IMR-90 (cell line): ENCODE measurements around the gene DDX50. TPM values are rescaled to one million over a fixed set of nuclear protein-coding genes. Genes with fewer than 3 reads are reported as not detected.

ENCODE experiments used
- ATAC-seq: fragments of 200-7000 bp; cut with Tn5 transposase; 2 replicates; pipeline ENCODE4 v1.9.1; 2020; ENCODE audit warnings: low read depth, mild to moderate bottlenecking, moderate library complexity
- BruUV-seq: library from RNA; stranded (reverse); fragments of 400-500 nt; replicated peaks from 2 replicates; lab custom pipeline; 2021; lab: Mats Ljungman, UMichigan
- CTCF ChIA-PET: fragments of 300-600 bp; formaldehyde crosslinking; extraction: SDS; loops from one replicate; lab custom pipeline; 2021; ENCODE audit warnings: antibody characterized with exemption; lab: Yijun Ruan, JAX
- POLR2A ChIA-PET: fragments of 300-600 bp; sonication (Branson Sonifier 250); formaldehyde crosslinking; loops from one replicate; lab custom pipeline; 2022; ENCODE audit warnings: antibody characterized with exemption; ENCODE audit not compliant: unreplicated experiment; lab: Charles Lee
- DNase-seq: peaks from one replicate; pipeline ENCODE4 v3.0.0; 2013
- H2AFZ ChIP-seq: replicated peaks from 2 replicates; pipeline ENCODE3; 2013; ENCODE audit warnings: low read length, mild to moderate bottlenecking; ENCODE audit not compliant: poor library complexity
- H2AK5ac ChIP-seq: 2 replicates; pipeline ENCODE4 v1.6.1; 2013; ENCODE audit warnings: low read depth, low read length, inconsistent platforms
- H2AK9ac ChIP-seq: replicated peaks from 2 replicates; pipeline ENCODE3; 2013; ENCODE audit warnings: mild to moderate bottlenecking, low read depth, low read length, moderate library complexity; ENCODE audit not compliant: poor library complexity
- H2BK120ac ChIP-seq: 2 replicates; pipeline ENCODE4 v1.6.1; 2013; ENCODE audit warnings: low read depth, low read length, inconsistent platforms
- H2BK15ac ChIP-seq: 3 replicates; pipeline ENCODE4 v1.6.1; 2013; ENCODE audit warnings: low read depth, low read length, inconsistent platforms
- H2BK20ac ChIP-seq: 2 replicates; pipeline ENCODE4 v1.6.1; 2013; ENCODE audit warnings: low read depth, mild to moderate bottlenecking, inconsistent platforms, low read length, moderate library complexity
- H2BK5ac ChIP-seq: 2 replicates; pipeline ENCODE4 v1.6.1; 2013; ENCODE audit warnings: mild to moderate bottlenecking, low read depth, low read length, inconsistent platforms; ENCODE audit not compliant: poor library complexity, severe bottlenecking
- H3K14ac ChIP-seq: replicated peaks from 2 replicates; pipeline ENCODE4 v1.6.1; 2013; ENCODE audit warnings: low read depth, low read length, inconsistent platforms
- H3K18ac ChIP-seq: 2 replicates; pipeline ENCODE4 v1.6.1; 2013; ENCODE audit warnings: low read depth, low read length, control low read depth
- H3K23ac ChIP-seq: 2 replicates; pipeline ENCODE4 v1.6.1; 2013; ENCODE audit warnings: low read depth, low read length, inconsistent platforms
- H3K27ac ChIP-seq: 2 replicates; pipeline ENCODE4 v1.5.1; 2013; ENCODE audit warnings: mild to moderate bottlenecking, control low read depth, low read length; ENCODE audit not compliant: insufficient read depth
- H3K27me3 ChIP-seq: 2 replicates; pipeline ENCODE4 v1.6.1; 2013; ENCODE audit warnings: low read length; ENCODE audit not compliant: control insufficient read depth, insufficient read depth
- H3K36me3 ChIP-seq: 2 replicates; pipeline ENCODE4 v1.6.1; 2013; ENCODE audit warnings: low read length, mixed read lengths; ENCODE audit not compliant: control insufficient read depth, insufficient read depth
- H3K4ac ChIP-seq: 2 replicates; pipeline ENCODE4 v1.6.1; 2013; ENCODE audit warnings: low read depth, low read length, inconsistent platforms
- H3K4me1 ChIP-seq: 2 replicates; pipeline ENCODE4 v1.6.1; 2013; ENCODE audit warnings: low read length, mixed read lengths; ENCODE audit not compliant: control insufficient read depth, insufficient read depth
- H3K4me2 ChIP-seq: 2 replicates; pipeline ENCODE4 v1.6.1; 2013; ENCODE audit warnings: low read depth, mild to moderate bottlenecking, control low read depth, low read length, moderate library complexity
- H3K4me3 ChIP-seq: 2 replicates; pipeline ENCODE4 v1.5.1; 2013; ENCODE audit warnings: low read depth, mild to moderate bottlenecking, control low read depth, low read length, moderate library complexity; ENCODE audit not compliant: insufficient read depth
- H3K56ac ChIP-seq: 2 replicates; pipeline ENCODE4 v1.6.1; 2013; ENCODE audit warnings: low read length, inconsistent platforms; ENCODE audit not compliant: insufficient read depth; ENCODE audit errors: extremely low read depth
- H3K79me1 ChIP-seq, 2 experiments: 2 replicates each; pipeline ENCODE4 v1.6.1; 2013; ENCODE audit warnings: low read length in 2 of 2, inconsistent platforms in 1 of 2, low read depth in 1 of 2
- H3K9ac ChIP-seq: 2 replicates; pipeline ENCODE4 v1.6.1; 2013; ENCODE audit warnings: low read depth, low read length, control low read depth
- H3K9me1 ChIP-seq: 2 replicates; pipeline ENCODE4 v1.6.1; 2013; ENCODE audit warnings: low read length, inconsistent platforms; ENCODE audit not compliant: insufficient read depth
- H3K9me3 ChIP-seq: 2 replicates; pipeline ENCODE4 v1.6.1; 2013; ENCODE audit warnings: low read length; ENCODE audit not compliant: control insufficient read depth, insufficient read depth
- H4K20me1 ChIP-seq: 2 replicates; pipeline ENCODE4 v1.6.1; 2013; ENCODE audit warnings: low read length, inconsistent platforms; ENCODE audit not compliant: insufficient read depth
- H4K5ac ChIP-seq: 2 replicates; pipeline ENCODE4 v1.6.1; 2013; ENCODE audit warnings: mild to moderate bottlenecking, low read depth, low read length, control low read depth
- H4K8ac ChIP-seq, 2 experiments: 2 replicates each; pipeline ENCODE4 v1.6.1; 2013; ENCODE audit warnings: low read depth in 2 of 2, low read length in 2 of 2, control low read depth in 1 of 2, inconsistent platforms in 1 of 2
- H4K91ac ChIP-seq: 2 replicates; pipeline ENCODE4 v1.6.1; 2013; ENCODE audit warnings: low read depth, low read length, inconsistent platforms; ENCODE audit not compliant: insufficient read depth
- BHLHE40 ChIP-seq: fragments of 150-350 bp; IDR thresholded peaks from 2 replicates; pipeline ENCODE4 v1.6.1; 2016; ENCODE audit warnings: mild to moderate bottlenecking, low read depth, low read length
- CEBPB ChIP-seq: IDR thresholded peaks from 2 replicates; pipeline ENCODE4 v1.6.1; 2012; ENCODE audit warnings: low read depth, low read length, improper control_type of control experiment
- CHD1 ChIP-seq: IDR thresholded peaks from 2 replicates; pipeline ENCODE4 v1.6.1; 2012; ENCODE audit warnings: low read depth, low read length, improper control_type of control experiment
- ELK1 ChIP-seq: fragments of 150-350 bp; IDR thresholded peaks from 2 replicates; pipeline ENCODE4 v1.6.1; 2016; ENCODE audit warnings: low read depth, mild to moderate bottlenecking, low read length, moderate library complexity, borderline replicate concordance
- FOS ChIP-seq: fragments of 150-350 bp; IDR thresholded peaks from 2 replicates; pipeline ENCODE4 v1.6.1; 2016; ENCODE audit warnings: low read depth, low read length
- MAFK ChIP-seq: IDR thresholded peaks from 2 replicates; pipeline ENCODE4 v1.6.1; 2012; ENCODE audit warnings: low read depth, low read length, improper control_type of control experiment
- MAZ ChIP-seq: IDR thresholded peaks from 2 replicates; pipeline ENCODE4 v1.6.1; 2012; ENCODE audit warnings: low read depth, mild to moderate bottlenecking, low read length, improper control_type of control experiment, moderate library complexity, borderline replicate concordance
- MXI1 ChIP-seq: IDR thresholded peaks from 2 replicates; pipeline ENCODE4 v1.6.1; 2012; ENCODE audit warnings: low read depth, mild to moderate bottlenecking, low read length, moderate library complexity, borderline replicate concordance
- NFE2L2 ChIP-seq: fragments of 150-350 bp; IDR thresholded peaks from 2 replicates; pipeline ENCODE4 v1.6.1; 2016; ENCODE audit warnings: low read depth, mild to moderate bottlenecking, low read length
- POLR2A ChIP-seq: IDR thresholded peaks from 2 replicates; pipeline ENCODE4 v1.6.1; 2012; ENCODE audit warnings: mild to moderate bottlenecking, low read depth, low read length
- RAD21 ChIP-seq: IDR thresholded peaks from 2 replicates; pipeline ENCODE4 v1.6.1; 2012; ENCODE audit warnings: low read length, improper control_type of control experiment
- RCOR1 ChIP-seq: IDR thresholded peaks from 2 replicates; pipeline ENCODE4 v1.6.1; 2012; ENCODE audit warnings: mild to moderate bottlenecking, low read length, improper control_type of control experiment; ENCODE audit not compliant: insufficient replicate concordance
- RFX5 ChIP-seq: IDR thresholded peaks from 2 replicates; pipeline ENCODE4 v1.8.0; 2012; ENCODE audit warnings: low read depth, mild to moderate bottlenecking, low read length, moderate library complexity
- SMC3 ChIP-seq: fragments of 150-350 bp; IDR thresholded peaks from 2 replicates; pipeline ENCODE4 v1.6.1; 2016; ENCODE audit warnings: low read depth, mild to moderate bottlenecking, antibody characterized with exemption, low read length, moderate library complexity
- WGBS, 2 experiments: methylation state at CpG; one replicate each; pipeline versions ENCODE4 v1.1.5 to v1.1.7; 2013; ENCODE audit warnings: missing lambda C conversion rate in 2 of 2; ENCODE audit not compliant: insufficient read length in 1 of 2; ENCODE audit errors: extremely low coverage in 2 of 2; 5-methylcytosine and 5-hydroxymethylcytosine counted together
- dilution Hi-C: fragments of 300-500 bp; cut with HindIII; formaldehyde crosslinking; loops from one replicate; pipeline ENCODE4 v1.14.3; 2018; ENCODE audit warnings: low sequenced_read_pairs; ENCODE audit not compliant: unreplicated experiment
- in situ Hi-C: fragments of 300-500 bp; cut with MboI; formaldehyde crosslinking; loops from 3 replicates; pipeline ENCODE4 v1.14.3; 2019; ENCODE audit warnings: low sequenced_read_pairs, inconsistent platforms, mixed read lengths
- intact Hi-C: fragments of 100-400 bp; cut with micrococcal nuclease; formaldehyde crosslinking; loops from 2 replicates; pipeline ENCODE4 v1.10.0; 2022
- polyA plus RNA-seq, 3 experiments: library from polyadenylated mRNA; depleted of rRNA; stranded (reverse); fragments of >200 nt; gene quantifications; 2 replicates each; pipeline ENCODE4 v1.2.3, GENCODE V29; 2012; ENCODE audit warnings: low replicate concordance in 1 of 3
- total RNA-seq: library from RNA; depleted of rRNA; stranded (reverse); fragments of >200 nt; gene quantifications from 2 replicates; pipeline ENCODE4 v1.2.3, GENCODE V29; 2012
- TF ChIP-seq, protein P1 (sequence below): conservative IDR thresholded peaks from 2 replicates; pipeline ENCODE4 v1.5.1; 2012; ENCODE audit warnings: mild to moderate bottlenecking, low read depth, low read length, improper control_type of control experiment
- TF ChIP-seq, protein P2 (sequence below): fragments of 150-350 bp; IDR thresholded peaks from 2 replicates; pipeline ENCODE4 v1.6.1; 2017; ENCODE audit warnings: mild to moderate bottlenecking, antibody characterized with exemption, low read length, low read depth

DDX50 gene
- total and polyA plus RNA-seq, 2 of the 4 experiments (the other 2 are of a cell fraction): 31.1 to 55.7 TPM

- no TSS peak for BruUV-seq
- intact Hi-C loops (no loop called here), in situ Hi-C loops (no loop called here), dilution Hi-C loops (no loop called here)
- H3K56ac ChIP-seq: no peak overlapping the region
- POLR2A ChIA-PET: no interaction called here
- H2AK9ac ChIP-seq: no peak overlapping the region
- no peak overlapping the region for H3K9ac ChIP-seq
- H2AK5ac ChIP-seq: no peak overlapping the region
- DNase-seq (no peak), ATAC-seq (no peak)
- no peaks in the 10 kb centered on the region for H3K27me3 ChIP-seq
- H3K27ac ChIP-seq: no peak overlapping the region
- H2BK5ac ChIP-seq: no peak overlapping the region
- peaks cover 19% of the 10 kb centered on the region for H3K36me3 ChIP-seq
- no peak overlapping the region for H3K23ac ChIP-seq
- H2BK20ac ChIP-seq: no peak overlapping the region
- H4K91ac ChIP-seq: no peak overlapping the region
- no peak overlapping the region for H3K4me2 ChIP-seq
- no peak overlapping the region for H2BK120ac ChIP-seq
- peaks cover 14 to 30% of the 10 kb centered on the region in 2 experiments for H3K79me1 ChIP-seq
- H4K20me1 ChIP-seq: peaks cover 6% of the 10 kb centered on the region; the same call in 1 of the 2 replicates
- CTCF ChIA-PET: no interaction called here
- H3K4me1 ChIP-seq: no peaks in the 10 kb centered on the region
- H3K14ac ChIP-seq: no peak overlapping the region
- no peaks in the 10 kb centered on the region for H3K9me3 ChIP-seq
- H3K18ac ChIP-seq: no peak overlapping the region
- no peak overlapping the region for H3K4ac ChIP-seq
- no peak overlapping the region for H2BK15ac ChIP-seq
- no peak overlapping the region for H4K5ac ChIP-seq
- H2AFZ ChIP-seq: no peak overlapping the region
- H3K9me1 ChIP-seq: no peaks in the 10 kb centered on the region
- no peak overlapping the region for H3K4me3 ChIP-seq
- no peak for TF ChIP-seq CEBPB
- no peak for TF ChIP-seq BHLHE40
- no peak for TF ChIP-seq SMC3
- TF ChIP-seq RFX5: no peak
- no peak for TF ChIP-seq MAZ
- no peak for TF ChIP-seq NFE2L2
- no peak for TF ChIP-seq ELK1
- TF ChIP-seq, protein P1, sequence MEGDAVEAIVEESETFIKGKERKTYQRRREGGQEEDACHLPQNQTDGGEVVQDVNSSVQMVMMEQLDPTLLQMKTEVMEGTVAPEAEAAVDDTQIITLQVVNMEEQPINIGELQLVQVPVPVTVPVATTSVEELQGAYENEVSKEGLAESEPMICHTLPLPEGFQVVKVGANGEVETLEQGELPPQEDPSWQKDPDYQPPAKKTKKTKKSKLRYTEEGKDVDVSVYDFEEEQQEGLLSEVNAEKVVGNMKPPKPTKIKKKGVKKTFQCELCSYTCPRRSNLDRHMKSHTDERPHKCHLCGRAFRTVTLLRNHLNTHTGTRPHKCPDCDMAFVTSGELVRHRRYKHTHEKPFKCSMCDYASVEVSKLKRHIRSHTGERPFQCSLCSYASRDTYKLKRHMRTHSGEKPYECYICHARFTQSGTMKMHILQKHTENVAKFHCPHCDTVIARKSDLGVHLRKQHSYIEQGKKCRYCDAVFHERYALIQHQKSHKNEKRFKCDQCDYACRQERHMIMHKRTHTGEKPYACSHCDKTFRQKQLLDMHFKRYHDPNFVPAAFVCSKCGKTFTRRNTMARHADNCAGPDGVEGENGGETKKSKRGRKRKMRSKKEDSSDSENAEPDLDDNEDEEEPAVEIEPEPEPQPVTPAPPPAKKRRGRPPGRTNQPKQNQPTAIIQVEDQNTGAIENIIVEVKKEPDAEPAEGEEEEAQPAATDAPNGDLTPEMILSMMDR: no peak
- no peak for TF ChIP-seq RAD21
- TF ChIP-seq MXI1: no peak
- no peak for TF ChIP-seq FOS
- TF ChIP-seq POLR2A: no peak
- TF ChIP-seq CHD1: no peak
- no peak for TF ChIP-seq MAFK
- TF ChIP-seq, protein P2, sequence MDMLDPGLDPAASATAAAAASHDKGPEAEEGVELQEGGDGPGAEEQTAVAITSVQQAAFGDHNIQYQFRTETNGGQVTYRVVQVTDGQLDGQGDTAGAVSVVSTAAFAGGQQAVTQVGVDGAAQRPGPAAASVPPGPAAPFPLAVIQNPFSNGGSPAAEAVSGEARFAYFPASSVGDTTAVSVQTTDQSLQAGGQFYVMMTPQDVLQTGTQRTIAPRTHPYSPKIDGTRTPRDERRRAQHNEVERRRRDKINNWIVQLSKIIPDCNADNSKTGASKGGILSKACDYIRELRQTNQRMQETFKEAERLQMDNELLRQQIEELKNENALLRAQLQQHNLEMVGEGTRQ: no peak
- no peak for TF ChIP-seq RCOR1
- no peak overlapping the region for H4K8ac ChIP-seq
- WGBS, 2 experiments: 97% methylated on average over 4 of the region's 4 CpGs; no CpG with 5 or more reads in 1 of the 2 experiments
These were observed 24.4 kb downstream of the DDX50 start for GRCh38 chr10:68925489-68925888.
